GM19351 (cell line): Measurements from ENCODE around the gene STK11IP.

Source experiments
- ATAC-seq: cut with Tn5 transposase; IDR thresholded peaks from one replicate; pipeline ENCODE4 v1.9.1; 2021; ENCODE audit warnings: mild to moderate bottlenecking, moderate library complexity; ENCODE audit not compliant: unreplicated experiment

Gene STK11IP

GRCh38 chr2:219613461-219614070 is 15.9 kb downstream of the STK11IP start:
- no peak for ATAC-seq

- no peak for ATAC-seq
These were observed 16.6 kb downstream of the STK11IP start for GRCh38 chr2:219614076-219614860.

- no peak for ATAC-seq
These were observed 17.4 kb downstream of the STK11IP start for GRCh38 chr2:219615036-219615435.

GRCh38 chr2:219615894-219616293 is 18.2 kb downstream of the STK11IP start:
- no peak for ATAC-seq

DNA sequence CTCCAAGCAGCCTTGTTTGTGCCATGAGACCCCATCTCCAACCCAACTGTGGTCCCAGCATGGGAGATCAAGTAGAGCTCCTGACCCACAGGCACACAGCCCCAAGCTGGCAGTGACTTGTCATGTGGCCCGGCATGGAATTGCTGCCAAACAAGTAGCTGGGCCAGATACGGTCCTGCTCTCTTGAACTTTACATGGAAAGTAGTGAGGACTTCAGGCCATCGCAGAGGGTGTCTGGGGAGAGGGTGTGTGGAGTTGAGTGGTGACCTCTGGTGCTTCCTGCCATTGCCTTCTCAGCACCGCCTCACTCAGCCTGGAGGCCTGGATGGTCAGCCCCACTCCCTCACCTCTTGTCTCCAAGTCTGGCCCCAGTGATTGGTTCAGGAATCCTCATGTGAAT is 18.9 kb downstream of the STK11IP start:
- no peak for ATAC-seq

GRCh38 chr2:219618733-219619122 is 21.1 kb downstream of the STK11IP start:
- ATAC-seq = no peak

DNA sequence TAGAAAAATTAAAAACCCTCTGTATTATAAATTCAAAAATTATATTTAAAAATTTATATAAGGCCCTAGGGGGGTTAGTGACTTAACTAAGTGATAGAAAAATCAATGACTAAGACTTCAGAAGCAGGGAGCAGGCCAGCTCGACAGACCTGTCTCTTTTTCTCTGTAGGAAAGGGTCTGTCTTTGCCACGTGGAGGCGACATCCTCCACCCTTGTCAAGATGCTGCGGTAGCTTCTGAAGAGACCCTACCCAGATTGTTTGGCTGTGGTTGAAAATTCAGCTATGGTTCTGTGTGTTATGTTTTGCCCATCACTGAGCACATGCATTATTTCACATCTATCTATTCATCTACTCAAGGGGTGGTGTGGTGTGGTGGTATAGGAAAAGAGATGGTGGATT is 21.6 kb downstream of the STK11IP start:
- no peak for ATAC-seq

DNA sequence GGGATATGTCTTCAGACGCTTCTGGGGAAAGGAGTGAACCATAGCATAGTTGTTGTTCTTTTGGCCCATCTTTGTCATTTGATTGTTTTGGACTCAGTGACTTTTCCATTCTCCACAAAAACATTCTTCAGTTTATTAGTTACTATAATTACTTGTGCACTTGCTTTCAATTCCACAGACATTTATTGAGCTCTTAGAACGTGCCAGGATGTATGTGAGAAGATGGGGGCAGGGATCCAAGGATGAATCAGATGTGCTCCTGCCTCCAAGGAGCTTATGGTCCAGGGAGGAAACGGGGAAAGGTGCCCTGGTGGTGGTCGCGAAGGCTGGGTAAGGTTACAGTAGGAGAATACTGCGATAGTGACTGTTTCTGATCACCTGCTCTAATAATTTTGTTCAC is 22.9 kb downstream of the STK11IP start:
- no peak for ATAC-seq

DNA sequence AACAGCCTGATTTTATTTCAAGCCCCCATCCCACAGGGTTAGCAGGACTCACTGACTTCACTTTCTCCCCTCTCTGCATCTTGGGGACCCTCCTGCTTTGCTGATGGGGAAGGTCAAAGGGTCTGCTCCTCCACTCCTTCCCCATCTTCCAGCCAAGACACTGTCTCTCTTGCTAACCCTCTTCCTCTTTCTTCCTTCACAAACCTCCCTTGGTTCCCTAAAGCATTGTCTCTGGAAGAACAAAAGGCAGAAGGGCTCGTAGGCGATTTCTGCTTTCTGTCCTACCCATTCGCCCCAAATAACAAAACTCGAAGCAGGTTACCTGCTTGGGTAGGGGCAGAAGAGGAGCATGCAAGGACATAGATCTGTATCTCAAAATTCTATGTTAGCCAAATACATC is 24.3 kb downstream of the STK11IP start:
- ATAC-seq = no peak

GRCh38 chr2:219622472-219622871 is 24.8 kb downstream of the STK11IP start:
- no peak for ATAC-seq

DNA sequence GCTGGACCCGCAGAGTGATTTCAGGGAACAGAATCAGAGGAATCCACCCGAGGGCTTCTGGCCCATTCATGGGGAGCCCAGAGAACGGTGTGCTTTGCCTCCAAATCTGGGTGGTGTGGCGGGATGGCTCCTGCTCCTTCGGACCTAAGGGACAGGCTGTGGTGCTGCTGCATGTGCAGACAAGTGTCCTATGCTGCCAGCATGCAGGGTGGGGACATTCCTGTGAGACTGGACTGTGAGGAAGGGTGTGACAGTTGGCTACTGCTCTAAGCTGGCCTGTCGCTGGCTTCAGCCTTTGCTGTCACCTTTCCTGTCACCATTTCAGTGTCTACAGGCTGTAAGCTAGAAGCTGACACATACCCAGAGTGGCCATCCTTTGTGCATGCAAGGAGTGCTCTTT is 26.9 kb downstream of the STK11IP start:
- no peak for ATAC-seq

- no peak for ATAC-seq
These were observed 27.5 kb downstream of the STK11IP start for GRCh38 chr2:219625179-219625578.

- ATAC-seq = no peak
These were observed 28.9 kb downstream of the STK11IP start for GRCh38 chr2:219626540-219626939.

GRCh38 chr2:219627103-219628100 is 29.7 kb downstream of the STK11IP start, which contains the start of gene SLC4A3:
TSS of gene SLC4A3 (plus strand) at chr2:219627630. CDS start at chr2:219627993, 363 bp downstream.
- no peak for ATAC-seq

DNA sequence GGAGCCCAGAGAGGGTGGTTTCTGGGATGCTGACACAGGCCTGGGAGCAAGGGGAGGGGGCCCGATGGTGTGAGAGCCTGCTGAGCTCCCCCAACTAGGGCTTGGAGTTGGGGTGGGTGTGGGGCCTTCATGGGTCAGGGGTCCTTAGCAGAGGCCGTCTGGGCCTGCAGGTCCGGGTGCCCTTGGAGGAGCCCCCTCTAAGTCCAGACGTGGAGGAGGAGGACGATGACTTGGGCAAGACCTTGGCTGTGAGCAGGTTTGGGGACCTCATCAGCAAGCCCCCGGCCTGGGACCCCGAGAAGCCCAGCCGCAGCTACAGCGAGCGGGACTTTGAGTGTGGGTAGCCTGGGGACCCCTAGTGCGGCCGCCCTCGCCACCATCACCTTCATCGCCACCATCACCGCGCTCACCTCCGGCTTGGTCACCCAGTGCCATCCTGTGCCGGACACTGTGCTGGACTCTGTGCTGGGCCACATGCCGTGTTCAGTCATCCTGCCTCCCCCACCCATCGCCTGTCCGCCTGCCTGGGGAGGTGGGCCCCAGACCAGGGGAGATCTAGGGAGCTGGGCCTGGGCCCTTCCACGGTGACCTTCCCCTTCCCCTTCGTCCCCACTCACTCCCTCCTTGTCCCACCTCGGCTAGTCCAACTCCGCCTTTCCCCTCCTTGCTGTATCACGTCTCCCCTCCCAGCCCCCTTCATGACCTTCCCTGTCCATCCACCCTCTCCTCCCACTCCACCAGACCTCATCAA is 30.8 kb downstream of the STK11IP start:
- no peak for ATAC-seq

DNA sequence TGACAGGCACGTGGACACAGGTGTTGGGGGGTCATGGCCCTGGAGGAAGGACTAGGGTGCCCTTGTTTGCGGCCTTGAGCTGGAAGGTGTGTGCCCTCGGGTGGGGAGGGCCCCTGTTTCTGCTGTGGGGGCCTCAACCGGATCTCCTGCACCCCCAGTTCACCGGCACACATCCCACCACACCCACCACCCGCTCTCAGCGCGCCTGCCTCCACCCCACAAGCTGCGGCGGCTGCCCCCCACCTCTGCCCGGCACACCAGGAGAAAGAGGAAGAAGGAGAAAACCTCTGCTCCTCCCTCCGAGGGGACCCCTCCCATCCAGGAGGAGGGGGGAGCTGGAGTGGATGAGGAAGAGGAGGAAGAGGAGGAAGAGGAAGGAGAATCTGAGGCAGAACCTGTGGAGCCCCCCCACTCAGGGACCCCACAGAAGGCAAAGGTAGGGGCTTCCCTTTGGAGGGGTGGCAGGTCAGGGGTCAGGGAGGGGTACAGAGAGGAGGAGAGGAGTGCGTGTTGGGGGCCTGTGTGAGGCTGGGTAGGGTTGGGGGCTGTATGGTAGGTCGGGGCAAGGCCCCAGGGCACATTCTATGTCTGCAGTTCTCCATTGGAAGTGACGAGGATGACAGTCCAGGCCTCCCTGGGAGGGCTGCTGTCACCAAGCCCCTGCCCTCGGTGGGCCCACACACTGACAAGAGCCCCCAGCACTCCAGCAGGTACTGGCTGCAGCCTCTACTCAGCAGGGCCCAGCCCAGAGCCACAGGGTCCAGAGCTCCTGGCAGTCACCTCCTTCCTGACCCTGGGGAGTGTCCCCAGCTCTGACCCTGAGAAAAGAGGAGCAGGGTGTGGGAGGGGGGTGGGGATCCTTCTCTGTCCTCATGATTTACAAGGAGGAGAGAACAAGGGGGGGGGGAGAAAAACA is 31.6 kb downstream of the STK11IP start:
- ATAC-seq = no peak

DNA sequence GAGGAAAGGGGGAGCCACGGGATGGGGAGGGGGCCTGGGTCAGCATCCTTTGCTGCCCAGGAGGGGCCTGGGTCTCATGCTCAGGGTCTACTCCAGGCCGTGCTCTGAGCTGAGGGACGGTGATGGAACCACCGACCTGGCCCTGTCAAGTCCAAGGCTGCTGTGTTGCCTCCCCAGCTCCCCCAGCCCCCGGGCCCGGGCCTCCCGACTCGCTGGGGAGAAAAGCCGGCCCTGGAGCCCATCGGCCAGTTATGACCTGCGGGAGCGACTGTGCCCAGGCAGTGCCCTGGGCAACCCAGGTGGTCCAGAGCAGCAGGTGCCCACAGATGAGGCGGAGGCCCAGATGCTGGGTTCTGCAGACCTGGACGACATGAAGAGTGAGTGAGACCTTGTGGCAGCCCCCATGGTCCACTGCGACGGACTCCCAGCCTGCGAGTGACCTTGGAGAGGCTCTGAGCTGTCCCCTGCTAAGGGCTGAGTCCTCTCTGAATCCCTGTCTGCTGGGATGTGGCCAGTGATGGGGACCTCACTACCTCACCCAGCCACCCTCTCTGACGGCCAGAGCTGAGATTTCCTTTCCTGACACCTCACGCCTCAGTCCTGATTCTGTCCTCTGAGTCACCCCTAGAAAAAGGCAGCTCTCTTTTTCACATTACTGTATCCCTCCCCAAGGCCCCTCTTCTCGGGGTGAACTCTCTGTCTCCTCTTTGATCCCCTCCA is 32.5 kb downstream of the STK11IP start:
- ATAC-seq = no peak

GRCh38 chr2:219630770-219631405 is 33.2 kb downstream of the STK11IP start:
- no peak for ATAC-seq
